CD14-positive monocyte (primary cell): ENCODE results near the gene DCHS1. TPM values are rescaled to one million over a fixed set of nuclear protein-coding genes. Genes with fewer than 3 reads are reported as not detected.

ENCODE experiments used
- DNase-seq, 3 donors: peaks; one replicate each; pipeline ENCODE4 v3.0.0-alpha.2; 2011 to 2022
- H2AFZ ChIP-seq: 2 replicates; pipeline ENCODE4 v1.6.0; 2012; ENCODE audit warnings: mild to moderate bottlenecking, low read depth, low read length, inconsistent platforms; ENCODE audit not compliant: insufficient read depth, poor library complexity, severe bottlenecking
- H3K27ac ChIP-seq, 2 donors: 1 replicate in 1 of 2; 2 replicates in 1 of 2; pipeline ENCODE4 v1.5.1; 2012 to 2013; ENCODE audit warnings: low read length in 2 of 2, control low read depth in 1 of 2, inconsistent platforms in 1 of 2, low read depth in 1 of 2, mild to moderate bottlenecking in 1 of 2
- H3K27me3 ChIP-seq, 2 donors: one replicate each; pipeline versions ENCODE4 v1.6.0 to v1.6.1; 2011 to 2013; ENCODE audit warnings: low read length in 2 of 2; ENCODE audit not compliant: control insufficient read depth in 2 of 2, insufficient read depth in 2 of 2
- H3K36me3 ChIP-seq, 2 donors: replicated peaks in 1 of 2; 1 replicate in 1 of 2; 2 replicates in 1 of 2; pipeline versions ENCODE4 v1.5.1 to v1.6.1; 2012 to 2013; ENCODE audit warnings: low read length in 2 of 2, control low read depth in 1 of 2, inconsistent platforms in 1 of 2, mild to moderate bottlenecking in 1 of 2; ENCODE audit not compliant: insufficient read depth in 2 of 2, control insufficient read depth in 1 of 2
- H3K4me1 ChIP-seq, 2 donors: 1 replicate in 1 of 2; 2 replicates in 1 of 2; pipeline versions ENCODE4 v1.5.1 to v1.6.1; 2012 to 2013; ENCODE audit warnings: low read length in 2 of 2, control low read depth in 1 of 2, inconsistent platforms in 1 of 2, mild to moderate bottlenecking in 1 of 2, moderate library complexity in 1 of 2; ENCODE audit not compliant: insufficient read depth in 2 of 2, control insufficient read depth in 1 of 2
- H3K4me2 ChIP-seq: replicated peaks from 2 replicates; pipeline ENCODE3; 2012; ENCODE audit warnings: low read length, moderate library complexity, mild to moderate bottlenecking; ENCODE audit not compliant: poor library complexity, severe bottlenecking; ENCODE audit errors: extremely low read depth
- H3K4me3 ChIP-seq, 3 experiments: fragments of 200-600 bp in 1 of 3; sonication (generic) in 1 of 3; replicated peaks in 1 of 3; 1 replicate in 2 of 3; 2 replicates in 1 of 3; pipeline ENCODE4 v1.5.1; 2011 to 2013; ENCODE audit warnings: low read length in 3 of 3, mild to moderate bottlenecking in 3 of 3, control low read depth in 2 of 3, low read depth in 2 of 3, inconsistent platforms in 1 of 3, moderate library complexity in 1 of 3
- H3K79me2 ChIP-seq: 2 replicates; pipeline ENCODE4 v1.6.0; 2012; ENCODE audit warnings: mild to moderate bottlenecking, control low read depth, inconsistent platforms, low read length, moderate library complexity; ENCODE audit not compliant: insufficient read depth
- H3K9ac ChIP-seq: 2 replicates; pipeline ENCODE4 v1.6.0; 2017; ENCODE audit warnings: low read length, mild to moderate bottlenecking; ENCODE audit not compliant: insufficient read depth, poor library complexity, severe bottlenecking
- H3K9me3 ChIP-seq, 2 donors: replicated peaks in 1 of 2; 1 replicate in 1 of 2; 2 replicates in 1 of 2; pipeline versions ENCODE4 v1.5.1 to v1.6.1; 2012 to 2013; ENCODE audit warnings: low read length in 2 of 2, control low read depth in 1 of 2; ENCODE audit not compliant: control insufficient read depth in 1 of 2, insufficient read depth in 1 of 2
- H4K20me1 ChIP-seq: 2 replicates; pipeline ENCODE4 v1.6.0; 2012; ENCODE audit warnings: mild to moderate bottlenecking, low read length, control low read depth, moderate library complexity; ENCODE audit not compliant: insufficient read depth
- H3K27ac Mint-ChIP-seq, 7 donors: one replicate each; pipeline ENCODE4 v1.8.0; 2020; ENCODE audit warnings: mild to moderate bottlenecking in 7 of 7, mixed read lengths in 7 of 7, moderate library complexity in 6 of 7, inconsistent platforms in 2 of 7
- H3K27me3 Mint-ChIP-seq, 3 donors: one replicate each; pipeline ENCODE4 v1.8.0; 2021 to 2022; ENCODE audit warnings: low read depth in 3 of 3, mild to moderate bottlenecking in 3 of 3, mixed read lengths in 3 of 3, moderate library complexity in 3 of 3, inconsistent platforms in 1 of 3
- H3K36me3 Mint-ChIP-seq, 2 donors: one replicate each; pipeline ENCODE4 v1.8.0; 2020; ENCODE audit warnings: mixed read lengths in 2 of 2, inconsistent platforms in 1 of 2, mild to moderate bottlenecking in 1 of 2
- H3K4me1 Mint-ChIP-seq: one replicate; pipeline ENCODE4 v1.8.0; 2020; ENCODE audit warnings: mild to moderate bottlenecking, mixed read lengths
- H3K4me3 Mint-ChIP-seq, 2 donors: one replicate each; pipeline ENCODE4 v1.8.0; 2020; ENCODE audit warnings: mild to moderate bottlenecking in 2 of 2, mixed read lengths in 2 of 2, moderate library complexity in 1 of 2
- H3K9me3 Mint-ChIP-seq, 7 donors: one replicate each; pipeline ENCODE4 v1.8.0; 2020 to 2022; ENCODE audit warnings: mixed read lengths in 7 of 7, mild to moderate bottlenecking in 6 of 7, moderate library complexity in 6 of 7, inconsistent platforms in 2 of 7
- WGBS: methylation state at CpG from one replicate; pipeline ENCODE4 v1.1.5; 2013; ENCODE audit warnings: missing lambda C conversion rate; ENCODE audit not compliant: insufficient coverage; 5-methylcytosine and 5-hydroxymethylcytosine counted together
- intact Hi-C, 2 donors: fragments of 100-400 bp; cut with micrococcal nuclease; formaldehyde crosslinking; loops; one replicate each; pipeline versions ENCODE4 v1.15.0 to v1.15.1; 2023
- polyA plus RNA-seq, 3 donors: library from polyadenylated mRNA; depleted of rRNA in 1 of 3; unstranded in 2 of 3; stranded (reverse) in 1 of 3; fragments of 300-500 nt in 2 of 3; fragments of >200 nt in 1 of 3; fragmentation: Illumina TruSeq in 2 of 3; gene quantifications; 1 replicate in 2 of 3; 2 replicates in 1 of 3; pipeline ENCODE4 v1.2.3, GENCODE V29; 2012 to 2021
- TF ChIP-seq, protein P1 (sequence below): fragments of 200-600 bp; IDR thresholded peaks from one replicate; pipeline ENCODE4 v1.8.0; 2022; ENCODE audit warnings: antibody characterized with exemption, mild to moderate bottlenecking

Gene DCHS1
- polyA plus RNA-seq, 3 donors = 0.01 to 0.88 (median 0.02) TPM

- no peaks in the 10 kb centered on the region for H4K20me1 ChIP-seq
- H3K79me2 ChIP-seq = no peaks in the 10 kb centered on the region
- Mint-ChIP-seq H3K4me1 (peaks cover 5% of the 10 kb centered on the region), H3K9me3 (peaks cover 0 to 6% (median 0%) of the 10 kb centered on the region in 7 donors), H3K4me3 (no peak overlapping the region), H3K36me3 (no peaks in the 10 kb centered on the region), H3K27me3 (peaks cover 0 to 2% (median 0%) of the 10 kb centered on the region in 3 donors), H3K27ac (peak overlapping the region in 1 of 7 donors; percentile 42)
- DNase-seq = no peak
- H3K4me3 ChIP-seq = no peak overlapping the region
- no peaks in the 10 kb centered on the region for H3K27me3 ChIP-seq
- 94% methylated on average over 22 of the region's 29 CpGs for WGBS
- H2AFZ ChIP-seq = no peak overlapping the region
- no peak overlapping the region for H3K9ac ChIP-seq
- no peak overlapping the region for H3K27ac ChIP-seq
- H3K9me3 ChIP-seq = no peaks in the 10 kb centered on the region
- H3K36me3 ChIP-seq = no peaks in the 10 kb centered on the region
- TF ChIP-seq, protein P1, sequence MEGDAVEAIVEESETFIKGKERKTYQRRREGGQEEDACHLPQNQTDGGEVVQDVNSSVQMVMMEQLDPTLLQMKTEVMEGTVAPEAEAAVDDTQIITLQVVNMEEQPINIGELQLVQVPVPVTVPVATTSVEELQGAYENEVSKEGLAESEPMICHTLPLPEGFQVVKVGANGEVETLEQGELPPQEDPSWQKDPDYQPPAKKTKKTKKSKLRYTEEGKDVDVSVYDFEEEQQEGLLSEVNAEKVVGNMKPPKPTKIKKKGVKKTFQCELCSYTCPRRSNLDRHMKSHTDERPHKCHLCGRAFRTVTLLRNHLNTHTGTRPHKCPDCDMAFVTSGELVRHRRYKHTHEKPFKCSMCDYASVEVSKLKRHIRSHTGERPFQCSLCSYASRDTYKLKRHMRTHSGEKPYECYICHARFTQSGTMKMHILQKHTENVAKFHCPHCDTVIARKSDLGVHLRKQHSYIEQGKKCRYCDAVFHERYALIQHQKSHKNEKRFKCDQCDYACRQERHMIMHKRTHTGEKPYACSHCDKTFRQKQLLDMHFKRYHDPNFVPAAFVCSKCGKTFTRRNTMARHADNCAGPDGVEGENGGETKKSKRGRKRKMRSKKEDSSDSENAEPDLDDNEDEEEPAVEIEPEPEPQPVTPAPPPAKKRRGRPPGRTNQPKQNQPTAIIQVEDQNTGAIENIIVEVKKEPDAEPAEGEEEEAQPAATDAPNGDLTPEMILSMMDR = no peak
- no peak overlapping the region for H3K4me2 ChIP-seq
- intact Hi-C loops = no loop called here
- H3K4me1 ChIP-seq = peaks cover 32 to 36% of the 10 kb centered on the region in 2 donors
These were observed 23.2 kb downstream of the DCHS1 start for GRCh38 chr11:6632116-6633073.

- H3K9ac ChIP-seq = no peak overlapping the region
- no peaks in the 10 kb centered on the region for H4K20me1 ChIP-seq
- no peak overlapping the region for H3K27ac Mint-ChIP-seq
- no peaks in the 10 kb centered on the region for H3K9me3 ChIP-seq
- no peaks in the 10 kb centered on the region for H3K79me2 ChIP-seq
- no peak overlapping the region for H2AFZ ChIP-seq
- 92% methylated on average over 10 of the region's 11 CpGs for WGBS
- no peaks in the 10 kb centered on the region for H3K36me3 ChIP-seq
- no peak for DNase-seq
- H3K9me3 Mint-ChIP-seq = peaks cover 0 to 9% (median 0%) of the 10 kb centered on the region in 7 donors
- H3K4me3 ChIP-seq = no peak overlapping the region
- H3K4me2 ChIP-seq = no peak overlapping the region
- H3K27ac ChIP-seq = no peak overlapping the region
- peaks cover 31 to 33% of the 10 kb centered on the region in 2 donors for H3K4me1 ChIP-seq
- TF ChIP-seq, protein P1 = no peak
- H3K4me3 Mint-ChIP-seq = no peak overlapping the region
- intact Hi-C loops = no loop called here
- H3K36me3 Mint-ChIP-seq = no peaks in the 10 kb centered on the region
- H3K27me3 ChIP-seq = no peaks in the 10 kb centered on the region
- peaks cover 7% of the 10 kb centered on the region for H3K4me1 Mint-ChIP-seq
- peaks cover 0 to 2% (median 0%) of the 10 kb centered on the region in 3 donors for H3K27me3 Mint-ChIP-seq
These were observed 24.2 kb downstream of the DCHS1 start for GRCh38 chr11:6631361-6631890.
